HepG2 (cell line): ENCODE data around the gene GJB4. TPM values are rescaled to one million over a fixed set of nuclear protein-coding genes. Genes with fewer than 3 reads are reported as not detected.

Experiments used
- ATAC-seq: fragments of 200-7000 bp; cut with Tn5 transposase; 3 replicates; pipeline ENCODE4 v1.9.1; 2020; ENCODE audit warnings: mild to moderate bottlenecking, moderate library complexity
- BruUV-seq: library from RNA; stranded (reverse); fragments of 400-500 nt; replicated peaks from 2 replicates; lab custom pipeline; 2021; lab: Mats Ljungman, UMichigan
- CTCF ChIA-PET: fragments of 300-600 bp; formaldehyde crosslinking; extraction: SDS; loops from one replicate; lab custom pipeline; 2021; ENCODE audit warnings: low total read pairs, inconsistent platforms, low intra/inter-chr PET ratio; lab: Yijun Ruan, JAX
- POLR2A ChIA-PET: fragments of 350-600 bp; sonication (Branson Sonifier 250); formaldehyde crosslinking; loops from one replicate; lab custom pipeline; 2020; ENCODE audit warnings: antibody characterized with exemption, inconsistent platforms; lab: Yijun Ruan, JAX
- DNase-seq: peaks from one replicate; pipeline ENCODE4 v3.0.0-alpha.2; 2015; ENCODE audit warnings: low spot score
- FAIRE-seq: peaks from 3 replicates; lab custom pipeline; 2011; peaks lifted over from hg19 to GRCh38; lab: Jason Lieb, UNC
- H2AFZ ChIP-seq: one replicate; pipeline ENCODE4 v1.6.1; 2011; ENCODE audit warnings: low read length, inconsistent platforms
- H3K27ac ChIP-seq: fragments of 300-600 bp; 3 replicates; pipeline ENCODE4 v1.8.0; 2011; ENCODE audit warnings: mixed run types, mild to moderate bottlenecking, mixed read lengths, low read length, inconsistent platforms; ENCODE audit not compliant: insufficient read depth; ENCODE audit errors: extremely low read length
- H3K27me3 ChIP-seq, 2 experiments: fragments of 200-600 bp in 1 of 2; 2 replicates in 1 of 2; 3 replicates in 1 of 2; pipeline versions ENCODE4 v1.6.0 to v1.8.0; 2011; ENCODE audit warnings: low read length in 2 of 2, mild to moderate bottlenecking in 2 of 2, moderate library complexity in 2 of 2, inconsistent platforms in 1 of 2; ENCODE audit not compliant: insufficient read depth in 2 of 2, control insufficient read depth in 1 of 2
- H3K36me3 ChIP-seq, 2 experiments: fragments of 200-600 bp in 1 of 2; replicated peaks in 1 of 2; 2 replicates in 1 of 2; 3 replicates in 1 of 2; pipeline versions ENCODE4 v1.5.1 to v1.8.0; 2011; ENCODE audit warnings: low read length in 2 of 2, inconsistent platforms in 1 of 2; ENCODE audit not compliant: insufficient read depth in 2 of 2, control insufficient read depth in 1 of 2
- H3K4me1 ChIP-seq: 2 replicates; pipeline ENCODE4 v1.5.1; 2012; ENCODE audit warnings: low read length, inconsistent platforms; ENCODE audit not compliant: insufficient read depth
- H3K4me2 ChIP-seq: 2 replicates; pipeline ENCODE4 v1.6.0; 2011; ENCODE audit warnings: low read depth, low read length, inconsistent platforms
- H3K4me3 ChIP-seq, 3 experiments: fragments of 200-600 bp in 1 of 3; sonication (generic), shearing (Covaris generic) in 1 of 3; replicated peaks in 1 of 3; 2 replicates each; pipeline ENCODE4 v1.5.1; 2011 to 2016; ENCODE audit warnings: low read length in 3 of 3, inconsistent platforms in 2 of 3, low read depth in 2 of 3, mild to moderate bottlenecking in 2 of 3, control low read depth in 1 of 3, mixed read lengths in 1 of 3; ENCODE audit not compliant: insufficient read depth in 1 of 3
- H3K79me2 ChIP-seq: one replicate; pipeline ENCODE4 v1.6.1; 2011; ENCODE audit warnings: low read length, inconsistent platforms; ENCODE audit not compliant: insufficient read depth
- H3K9ac ChIP-seq: 2 replicates; pipeline ENCODE4 v1.6.0; 2011; ENCODE audit warnings: mild to moderate bottlenecking, low read depth, low read length, inconsistent platforms; ENCODE audit not compliant: insufficient read depth
- H3K9me3 ChIP-seq: 2 replicates; pipeline ENCODE4 v1.5.1; 2012; ENCODE audit warnings: mild to moderate bottlenecking, low read length
- H4K20me1 ChIP-seq: 2 replicates; pipeline ENCODE4 v1.6.0; 2011; ENCODE audit warnings: inconsistent platforms, mild to moderate bottlenecking, low read length, moderate library complexity; ENCODE audit not compliant: insufficient read depth
- NFKBIZ ChIP-seq: IDR thresholded peaks from 2 replicates; pipeline ENCODE4 v1.6.1; 2018; ENCODE audit warnings: missing genetic modification reagents, missing compliant biosample characterization
- TOPORS ChIP-seq: sonication (generic); formaldehyde crosslinking; IDR thresholded peaks from 2 replicates; pipeline ENCODE4 v1.8.0; 2023; ENCODE audit warnings: mild to moderate bottlenecking, missing genetic modification reagents
- ZNF335 ChIP-seq: sonication (generic); formaldehyde crosslinking; IDR thresholded peaks from 2 replicates; pipeline ENCODE4 v1.4.0; 2020; ENCODE audit warnings: missing genetic modification reagents
- ZNF382 ChIP-seq: sonication (generic); formaldehyde crosslinking; IDR thresholded peaks from 2 replicates; pipeline ENCODE4 v1.5.0; 2020; ENCODE audit warnings: missing genetic modification reagents, mild to moderate bottlenecking, borderline replicate concordance
- ZNF768 ChIP-seq: sonication (generic); formaldehyde crosslinking; IDR thresholded peaks from 2 replicates; pipeline ENCODE4 v1.4.0; 2020; ENCODE audit warnings: missing genetic modification reagents
- ZNF788 ChIP-seq: sonication (generic); formaldehyde crosslinking; IDR thresholded peaks from 2 replicates; pipeline ENCODE4 v1.5.0; 2020; ENCODE audit warnings: mild to moderate bottlenecking, missing genetic modification reagents, borderline replicate concordance
- ZSCAN12 ChIP-seq: sonication (generic); formaldehyde crosslinking; IDR thresholded peaks from 2 replicates; pipeline ENCODE4 v1.9.0; 2021; ENCODE audit warnings: mild to moderate bottlenecking, missing genetic modification reagents
- WGBS: methylation state at CpG from one replicate; pipeline ENCODE4 v1.1.6; 2017; ENCODE audit warnings: low lambda C conversion rate; 5-methylcytosine and 5-hydroxymethylcytosine counted together
- in situ Hi-C: cut with HindIII; loops from 2 replicates; pipeline ENCODE4 v1.10.0; 2017; ENCODE audit warnings: low pct_unique_long_range_greater_than_20kb; ENCODE audit not compliant: extremely low pct_ligation_motif_present
- intact Hi-C: fragments of 100-400 bp; cut with micrococcal nuclease; formaldehyde crosslinking; loops from one replicate; pipeline ENCODE4 v1.10.0; 2022; ENCODE audit not compliant: unreplicated experiment
- polyA plus RNA-seq, 8 experiments: library from polyadenylated mRNA; depleted of rRNA in 3 of 8; stranded (reverse) in 7 of 8; unstranded in 1 of 8; fragments of >200 nt; fragmentation: Illumina TruSeq in 4 of 8; extraction: Trizol in 4 of 8; gene quantifications; 2 replicates each; pipeline versions ENCODE4 v1.2.1 to v1.2.3, GENCODE V29; 2011 to 2016; ENCODE audit warnings: low read depth in 4 of 8, missing spikeins in 1 of 8, mixed read lengths in 1 of 8; ENCODE audit not compliant: insufficient read depth in 1 of 8
- total RNA-seq, 5 experiments: library from RNA; depleted of rRNA; stranded (reverse); fragments of >200 nt; fragmentation: Illumina TruSeq; extraction: Trizol; gene quantifications; 2 replicates each; pipeline ENCODE4 v1.2.3, GENCODE V29; 2016; ENCODE audit warnings: low read depth in 1 of 5
- TF ChIP-seq, protein P1 (sequence below): sonication (generic); formaldehyde crosslinking; IDR thresholded peaks from 2 replicates; pipeline ENCODE4 v1.4.0; 2020; ENCODE audit warnings: mild to moderate bottlenecking, missing genetic modification reagents
- TF ChIP-seq, protein P2 (sequence below): sonication (generic); formaldehyde crosslinking; IDR thresholded peaks from 2 replicates; pipeline ENCODE4 v1.5.0; 2020; ENCODE audit warnings: mild to moderate bottlenecking, missing genetic modification reagents, borderline replicate concordance
- TF ChIP-seq, protein P3 (sequence below): sonication (generic); formaldehyde crosslinking; IDR thresholded peaks from 2 replicates; pipeline ENCODE4 v1.4.0; 2020; ENCODE audit warnings: missing genetic modification reagents

Gene GJB4
- total and polyA plus RNA-seq, 2 of the 13 experiments (the other 11 are each of a cell fraction or from before 2014, with no cell fraction given), result not detected

DNA sequence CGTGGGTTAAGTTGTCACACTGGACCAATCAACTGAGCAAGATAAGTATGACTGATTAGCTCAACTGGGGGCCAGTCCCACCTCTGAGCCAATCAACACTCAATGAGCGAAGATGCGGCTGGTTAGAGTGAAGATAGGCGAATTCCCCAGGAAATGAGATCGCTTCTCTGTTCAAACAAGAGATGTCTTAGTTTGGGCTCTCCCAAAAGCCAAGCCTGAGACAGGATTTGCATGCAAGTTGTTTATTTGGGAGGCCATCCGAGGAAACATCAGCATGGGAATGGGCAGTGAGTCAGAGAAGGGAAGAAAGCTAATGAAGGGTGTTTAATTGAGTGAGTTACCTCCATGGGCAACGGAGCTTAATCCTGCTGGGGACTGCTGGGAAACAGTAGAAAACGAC lies 9.5 kb upstream of the GJB4 start:
- 5% methylated on average over 8 of the region's 8 CpGs for WGBS
- ATAC-seq (no peak), FAIRE-seq (no peak), DNase-seq (no peak)
- ChIA-PET CTCF (no interaction called here), POLR2A (no interaction called here)
- no peak for TF ChIP-seq NFKBIZ (CRISPR knock-in tag)
- no peak for TF ChIP-seq ZNF768 (CRISPR knock-in tag)
- TF ChIP-seq, protein P1, sequence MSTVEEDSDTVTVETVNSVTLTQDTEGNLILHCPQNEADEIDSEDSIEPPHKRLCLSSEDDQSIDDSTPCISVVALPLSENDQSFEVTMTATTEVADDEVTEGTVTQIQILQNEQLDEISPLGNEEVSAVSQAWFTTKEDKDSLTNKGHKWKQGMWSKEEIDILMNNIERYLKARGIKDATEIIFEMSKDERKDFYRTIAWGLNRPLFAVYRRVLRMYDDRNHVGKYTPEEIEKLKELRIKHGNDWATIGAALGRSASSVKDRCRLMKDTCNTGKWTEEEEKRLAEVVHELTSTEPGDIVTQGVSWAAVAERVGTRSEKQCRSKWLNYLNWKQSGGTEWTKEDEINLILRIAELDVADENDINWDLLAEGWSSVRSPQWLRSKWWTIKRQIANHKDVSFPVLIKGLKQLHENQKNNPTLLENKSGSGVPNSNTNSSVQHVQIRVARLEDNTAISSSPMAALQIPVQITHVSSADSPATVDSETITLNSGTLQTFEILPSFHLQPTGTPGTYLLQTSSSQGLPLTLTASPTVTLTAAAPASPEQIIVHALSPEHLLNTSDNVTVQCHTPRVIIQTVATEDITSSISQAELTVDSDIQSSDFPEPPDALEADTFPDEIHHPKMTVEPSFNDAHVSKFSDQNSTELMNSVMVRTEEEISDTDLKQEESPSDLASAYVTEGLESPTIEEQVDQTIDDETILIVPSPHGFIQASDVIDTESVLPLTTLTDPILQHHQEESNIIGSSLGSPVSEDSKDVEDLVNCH, result no peak
- no peak for TF ChIP-seq ZSCAN12 (CRISPR knock-in tag)
- no peak for TF ChIP-seq ZNF382 (CRISPR knock-in tag)
- no peak for TF ChIP-seq TOPORS (CRISPR knock-in tag)
- TF ChIP-seq ZNF788 (CRISPR knock-in tag), result no peak
- TF ChIP-seq, protein P2, sequence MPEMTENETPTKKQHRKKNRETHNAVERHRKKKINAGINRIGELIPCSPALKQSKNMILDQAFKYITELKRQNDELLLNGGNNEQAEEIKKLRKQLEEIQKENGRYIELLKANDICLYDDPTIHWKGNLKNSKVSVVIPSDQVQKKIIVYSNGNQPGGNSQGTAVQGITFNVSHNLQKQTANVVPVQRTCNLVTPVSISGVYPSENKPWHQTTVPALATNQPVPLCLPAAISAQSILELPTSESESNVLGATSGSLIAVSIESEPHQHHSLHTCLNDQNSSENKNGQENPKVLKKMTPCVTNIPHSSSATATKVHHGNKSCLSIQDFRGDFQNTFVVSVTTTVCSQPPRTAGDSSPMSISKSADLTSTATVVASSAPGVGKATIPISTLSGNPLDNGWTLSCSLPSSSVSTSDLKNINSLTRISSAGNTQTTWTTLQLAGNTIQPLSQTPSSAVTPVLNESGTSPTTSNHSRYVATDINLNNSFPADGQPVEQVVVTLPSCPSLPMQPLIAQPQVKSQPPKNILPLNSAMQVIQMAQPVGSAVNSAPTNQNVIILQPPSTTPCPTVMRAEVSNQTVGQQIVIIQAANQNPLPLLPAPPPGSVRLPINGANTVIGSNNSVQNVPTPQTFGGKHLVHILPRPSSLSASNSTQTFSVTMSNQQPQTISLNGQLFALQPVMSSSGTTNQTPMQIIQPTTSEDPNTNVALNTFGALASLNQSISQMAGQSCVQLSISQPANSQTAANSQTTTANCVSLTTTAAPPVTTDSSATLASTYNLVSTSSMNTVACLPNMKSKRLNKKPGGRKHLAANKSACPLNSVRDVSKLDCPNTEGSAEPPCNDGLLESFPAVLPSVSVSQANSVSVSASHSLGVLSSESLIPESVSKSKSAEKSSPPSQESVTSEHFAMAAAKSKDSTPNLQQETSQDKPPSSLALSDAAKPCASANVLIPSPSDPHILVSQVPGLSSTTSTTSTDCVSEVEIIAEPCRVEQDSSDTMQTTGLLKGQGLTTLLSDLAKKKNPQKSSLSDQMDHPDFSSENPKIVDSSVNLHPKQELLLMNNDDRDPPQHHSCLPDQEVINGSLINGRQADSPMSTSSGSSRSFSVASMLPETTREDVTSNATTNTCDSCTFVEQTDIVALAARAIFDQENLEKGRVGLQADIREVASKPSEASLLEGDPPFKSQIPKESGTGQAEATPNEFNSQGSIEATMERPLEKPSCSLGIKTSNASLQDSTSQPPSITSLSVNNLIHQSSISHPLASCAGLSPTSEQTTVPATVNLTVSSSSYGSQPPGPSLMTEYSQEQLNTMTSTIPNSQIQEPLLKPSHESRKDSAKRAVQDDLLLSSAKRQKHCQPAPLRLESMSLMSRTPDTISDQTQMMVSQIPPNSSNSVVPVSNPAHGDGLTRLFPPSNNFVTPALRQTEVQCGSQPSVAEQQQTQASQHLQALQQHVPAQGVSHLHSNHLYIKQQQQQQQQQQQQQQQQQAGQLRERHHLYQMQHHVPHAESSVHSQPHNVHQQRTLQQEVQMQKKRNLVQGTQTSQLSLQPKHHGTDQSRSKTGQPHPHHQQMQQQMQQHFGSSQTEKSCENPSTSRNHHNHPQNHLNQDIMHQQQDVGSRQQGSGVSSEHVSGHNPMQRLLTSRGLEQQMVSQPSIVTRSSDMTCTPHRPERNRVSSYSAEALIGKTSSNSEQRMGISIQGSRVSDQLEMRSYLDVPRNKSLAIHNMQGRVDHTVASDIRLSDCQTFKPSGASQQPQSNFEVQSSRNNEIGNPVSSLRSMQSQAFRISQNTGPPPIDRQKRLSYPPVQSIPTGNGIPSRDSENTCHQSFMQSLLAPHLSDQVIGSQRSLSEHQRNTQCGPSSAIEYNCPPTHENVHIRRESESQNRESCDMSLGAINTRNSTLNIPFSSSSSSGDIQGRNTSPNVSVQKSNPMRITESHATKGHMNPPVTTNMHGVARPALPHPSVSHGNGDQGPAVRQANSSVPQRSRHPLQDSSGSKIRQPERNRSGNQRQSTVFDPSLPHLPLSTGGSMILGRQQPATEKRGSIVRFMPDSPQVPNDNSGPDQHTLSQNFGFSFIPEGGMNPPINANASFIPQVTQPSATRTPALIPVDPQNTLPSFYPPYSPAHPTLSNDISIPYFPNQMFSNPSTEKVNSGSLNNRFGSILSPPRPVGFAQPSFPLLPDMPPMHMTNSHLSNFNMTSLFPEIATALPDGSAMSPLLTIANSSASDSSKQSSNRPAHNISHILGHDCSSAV (CRISPR knock-in tag), result no peak
- no peak for TF ChIP-seq ZNF335 (CRISPR knock-in tag)
- TF ChIP-seq, protein P3, sequence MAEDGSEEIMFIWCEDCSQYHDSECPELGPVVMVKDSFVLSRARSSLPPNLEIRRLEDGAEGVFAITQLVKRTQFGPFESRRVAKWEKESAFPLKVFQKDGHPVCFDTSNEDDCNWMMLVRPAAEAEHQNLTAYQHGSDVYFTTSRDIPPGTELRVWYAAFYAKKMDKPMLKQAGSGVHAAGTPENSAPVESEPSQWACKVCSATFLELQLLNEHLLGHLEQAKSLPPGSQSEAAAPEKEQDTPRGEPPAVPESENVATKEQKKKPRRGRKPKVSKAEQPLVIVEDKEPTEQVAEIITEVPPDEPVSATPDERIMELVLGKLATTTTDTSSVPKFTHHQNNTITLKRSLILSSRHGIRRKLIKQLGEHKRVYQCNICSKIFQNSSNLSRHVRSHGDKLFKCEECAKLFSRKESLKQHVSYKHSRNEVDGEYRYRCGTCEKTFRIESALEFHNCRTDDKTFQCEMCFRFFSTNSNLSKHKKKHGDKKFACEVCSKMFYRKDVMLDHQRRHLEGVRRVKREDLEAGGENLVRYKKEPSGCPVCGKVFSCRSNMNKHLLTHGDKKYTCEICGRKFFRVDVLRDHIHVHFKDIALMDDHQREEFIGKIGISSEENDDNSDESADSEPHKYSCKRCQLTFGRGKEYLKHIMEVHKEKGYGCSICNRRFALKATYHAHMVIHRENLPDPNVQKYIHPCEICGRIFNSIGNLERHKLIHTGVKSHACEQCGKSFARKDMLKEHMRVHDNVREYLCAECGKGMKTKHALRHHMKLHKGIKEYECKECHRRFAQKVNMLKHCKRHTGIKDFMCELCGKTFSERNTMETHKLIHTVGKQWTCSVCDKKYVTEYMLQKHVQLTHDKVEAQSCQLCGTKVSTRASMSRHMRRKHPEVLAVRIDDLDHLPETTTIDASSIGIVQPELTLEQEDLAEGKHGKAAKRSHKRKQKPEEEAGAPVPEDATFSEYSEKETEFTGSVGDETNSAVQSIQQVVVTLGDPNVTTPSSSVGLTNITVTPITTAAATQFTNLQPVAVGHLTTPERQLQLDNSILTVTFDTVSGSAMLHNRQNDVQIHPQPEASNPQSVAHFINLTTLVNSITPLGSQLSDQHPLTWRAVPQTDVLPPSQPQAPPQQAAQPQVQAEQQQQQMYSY (CRISPR knock-in tag), result no peak
- H3K9me3 ChIP-seq, result no peaks in the 10 kb centered on the region
- no peak overlapping the region for H3K4me2 ChIP-seq
- H3K36me3 ChIP-seq, result no peaks in the 10 kb centered on the region
- no TSS peak for BruUV-seq
- in situ Hi-C loops, result loop anchor here (10.0 kb wide), 3 partner anchors 205 to 1115 kb away; no protein-coding TSS in a partner anchor
- intact Hi-C loops, result no loop called here
- H3K9ac ChIP-seq, result no peak overlapping the region
- no peak overlapping the region for H3K27ac ChIP-seq
- H3K79me2 ChIP-seq, result no peaks in the 10 kb centered on the region
- H3K4me3 ChIP-seq, result no peak overlapping the region
- H3K27me3 ChIP-seq, result peaks cover 1 to 4% of the 10 kb centered on the region in 2 experiments; a peak in 2 of 5 replicates
- H3K4me1 ChIP-seq, result no peaks in the 10 kb centered on the region
- no peak overlapping the region for H2AFZ ChIP-seq
- no peaks in the 10 kb centered on the region for H4K20me1 ChIP-seq
